ENCODE results near the gene DHCR7. TPM values are rescaled to one million over a fixed set of nuclear protein-coding genes. Genes with fewer than 3 reads are reported as not detected.
A peak's percentile ranks its signal among the peaks of the same experiment; 100 is the strongest.

DHCR7 gene
- total RNA-seq, 4 donors from 2014 or later: 7.1 to 24.1 (median 17.8) TPM

DNA sequence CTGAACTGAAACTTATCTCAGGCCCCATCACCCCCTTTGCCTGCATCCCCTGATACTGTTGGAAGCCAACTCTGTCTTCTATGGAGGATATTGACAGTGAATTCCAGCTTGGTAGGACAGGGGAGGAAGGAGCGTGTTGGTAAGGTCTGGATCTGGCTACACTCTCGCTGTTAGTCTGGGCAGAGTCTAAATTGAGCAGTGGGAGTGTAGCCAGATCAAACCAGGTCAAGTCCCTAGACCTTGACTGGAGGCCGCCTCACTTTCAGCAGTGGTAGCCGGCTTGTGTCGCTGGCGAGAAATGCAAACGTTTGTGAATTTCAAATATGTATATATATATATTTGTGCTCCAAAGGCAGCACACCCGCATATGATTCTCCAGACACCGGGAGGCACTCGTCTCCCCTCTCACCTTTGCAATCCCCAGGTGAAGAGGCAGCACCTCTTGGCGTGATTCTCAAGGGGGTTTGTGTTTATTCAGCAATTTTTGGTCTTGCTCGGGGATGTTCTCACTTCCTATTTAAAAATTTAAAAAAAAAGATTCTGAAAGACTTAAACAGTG is 26.7 kb downstream of the DHCR7 start:
- H3K27me3 ChIP-seq: no peaks in the 10 kb centered on the region
- no peak overlapping the region for H3K4me3 ChIP-seq
- no peaks in the 10 kb centered on the region for H3K9me3 ChIP-seq
- DNase-seq: no peak
- TF ChIP-seq, protein P1, sequence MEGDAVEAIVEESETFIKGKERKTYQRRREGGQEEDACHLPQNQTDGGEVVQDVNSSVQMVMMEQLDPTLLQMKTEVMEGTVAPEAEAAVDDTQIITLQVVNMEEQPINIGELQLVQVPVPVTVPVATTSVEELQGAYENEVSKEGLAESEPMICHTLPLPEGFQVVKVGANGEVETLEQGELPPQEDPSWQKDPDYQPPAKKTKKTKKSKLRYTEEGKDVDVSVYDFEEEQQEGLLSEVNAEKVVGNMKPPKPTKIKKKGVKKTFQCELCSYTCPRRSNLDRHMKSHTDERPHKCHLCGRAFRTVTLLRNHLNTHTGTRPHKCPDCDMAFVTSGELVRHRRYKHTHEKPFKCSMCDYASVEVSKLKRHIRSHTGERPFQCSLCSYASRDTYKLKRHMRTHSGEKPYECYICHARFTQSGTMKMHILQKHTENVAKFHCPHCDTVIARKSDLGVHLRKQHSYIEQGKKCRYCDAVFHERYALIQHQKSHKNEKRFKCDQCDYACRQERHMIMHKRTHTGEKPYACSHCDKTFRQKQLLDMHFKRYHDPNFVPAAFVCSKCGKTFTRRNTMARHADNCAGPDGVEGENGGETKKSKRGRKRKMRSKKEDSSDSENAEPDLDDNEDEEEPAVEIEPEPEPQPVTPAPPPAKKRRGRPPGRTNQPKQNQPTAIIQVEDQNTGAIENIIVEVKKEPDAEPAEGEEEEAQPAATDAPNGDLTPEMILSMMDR (IDR thresholded peaks at IDR 0.05): no peak
- TF ChIP-seq POLR2A (IDR thresholded peaks at IDR 0.05): no peak
- intact Hi-C loops (cut with DNase I; ENCODE audit: low total_unique reads): no loop called here
- H3K4me1 ChIP-seq: no peaks in the 10 kb centered on the region
- no peak overlapping the region for H3K27ac ChIP-seq
- no peaks in the 10 kb centered on the region for H3K36me3 ChIP-seq

DNA sequence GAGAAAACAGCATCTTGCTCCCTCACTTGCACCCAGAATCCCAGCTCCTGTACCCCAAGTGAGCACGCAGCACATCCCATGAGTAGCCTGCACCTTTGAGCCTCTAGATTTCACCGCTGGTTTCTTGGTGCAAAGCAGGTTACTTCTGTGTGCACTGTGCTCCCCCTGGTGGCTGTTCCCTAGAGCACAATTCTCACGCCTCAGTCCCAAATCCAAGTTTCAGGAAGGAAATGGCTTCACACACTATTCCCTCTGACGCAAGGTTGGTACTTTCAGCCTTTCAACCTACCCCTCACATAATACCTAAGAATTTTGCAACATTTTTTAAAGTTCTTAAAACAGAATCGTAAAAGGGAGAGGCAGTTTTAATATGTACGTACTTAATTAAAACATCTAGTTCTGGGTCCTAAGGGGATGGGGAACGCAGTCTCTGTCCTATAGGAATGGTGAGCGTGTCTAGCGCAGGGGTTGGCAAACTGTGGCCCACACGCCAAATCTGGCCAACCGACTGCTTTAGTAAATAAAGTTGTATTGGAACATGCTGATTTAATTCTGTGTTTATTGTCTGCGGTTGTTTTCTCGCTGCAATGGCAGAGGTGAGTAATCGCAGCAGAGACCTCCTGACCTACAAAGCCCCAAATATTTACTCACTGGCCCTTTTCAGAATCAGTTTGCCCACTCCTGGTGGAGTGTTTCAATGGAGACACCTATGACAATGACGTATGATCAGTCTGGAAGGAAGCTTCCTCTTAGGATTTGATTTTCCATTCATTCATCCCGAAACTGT is 27.5 kb downstream of the DHCR7 start:
- H3K4me1 ChIP-seq: no peaks in the 10 kb centered on the region
- H3K4me3 ChIP-seq: no peak overlapping the region
- no peaks in the 10 kb centered on the region for H3K27me3 ChIP-seq
- no peaks in the 10 kb centered on the region for H3K36me3 ChIP-seq
- H3K27ac ChIP-seq: no peak overlapping the region
- TF ChIP-seq, protein P1 (IDR thresholded peaks at IDR 0.05): peak in 1 of 4 experiments; percentile 6
- TF ChIP-seq POLR2A (IDR thresholded peaks at IDR 0.05): no peak
- H3K9me3 ChIP-seq: no peaks in the 10 kb centered on the region
- no peak for DNase-seq
- intact Hi-C loops (cut with DNase I; ENCODE audit: low total_unique reads): no loop called here

DNA sequence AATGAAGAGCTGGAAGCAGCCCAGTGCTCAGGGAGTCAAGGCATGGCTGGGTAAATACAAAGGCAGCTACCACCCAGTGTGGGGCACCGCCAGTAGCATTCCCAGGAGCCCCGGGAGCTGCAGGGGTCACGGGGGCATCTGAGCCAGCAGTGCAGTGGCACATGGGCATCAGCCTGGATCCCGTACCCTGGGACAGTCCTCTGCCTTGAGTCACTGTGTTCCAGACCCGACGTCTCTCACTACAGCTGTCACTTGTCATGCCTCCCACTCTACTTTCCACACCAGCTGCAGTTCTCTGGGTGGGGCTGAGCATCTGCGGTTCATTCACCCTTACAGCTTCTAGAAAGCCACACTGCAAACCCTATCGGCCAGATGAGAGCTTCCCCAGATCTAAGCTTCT is 29.6 kb downstream of the DHCR7 start:
- Histone ChIP-seq H3K4me3 (no peak overlapping the region), H3K4me1 (no peaks in the 10 kb centered on the region), H3K9me3 (no peaks in the 10 kb centered on the region), H3K27ac (no peak overlapping the region), H3K36me3 (no peaks in the 10 kb centered on the region), H3K27me3 (no peaks in the 10 kb centered on the region)
- DNase-seq: no peak
- intact Hi-C loops (cut with DNase I; ENCODE audit: low total_unique reads): no loop called here
- no peak for TF ChIP-seq POLR2A (IDR thresholded peaks at IDR 0.05)
- TF ChIP-seq, protein P1 (IDR thresholded peaks at IDR 0.05): no peak

DNA sequence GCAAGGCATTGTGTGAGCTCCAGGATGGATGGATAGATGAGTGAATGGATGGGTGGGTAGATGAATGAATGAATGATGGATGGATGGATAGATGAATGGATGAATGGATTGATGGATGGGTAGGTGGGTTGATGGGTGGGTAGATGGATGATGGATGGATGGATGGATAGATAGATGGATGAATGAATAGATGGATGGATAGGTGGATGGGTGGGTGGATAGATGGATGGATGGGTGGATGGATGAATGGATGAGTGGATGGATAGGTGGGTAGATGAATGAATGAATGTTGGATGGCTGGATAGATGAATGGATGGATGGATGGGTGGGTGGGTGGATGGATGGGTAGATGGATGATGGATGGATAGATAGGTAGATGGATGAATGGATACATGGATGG is 33.5 kb downstream of the DHCR7 start:
- H3K27me3 ChIP-seq: no peaks in the 10 kb centered on the region
- DNase-seq: no peak
- intact Hi-C loops (cut with DNase I; ENCODE audit: low total_unique reads): no loop called here
- H3K4me3 ChIP-seq: no peak overlapping the region
- TF ChIP-seq, protein P1 (IDR thresholded peaks at IDR 0.05): no peak
- no peak for TF ChIP-seq POLR2A (IDR thresholded peaks at IDR 0.05)
- H3K36me3 ChIP-seq: no peaks in the 10 kb centered on the region
- no peak overlapping the region for H3K27ac ChIP-seq
- H3K9me3 ChIP-seq: no peaks in the 10 kb centered on the region
- H3K4me1 ChIP-seq: no peaks in the 10 kb centered on the region

DNA sequence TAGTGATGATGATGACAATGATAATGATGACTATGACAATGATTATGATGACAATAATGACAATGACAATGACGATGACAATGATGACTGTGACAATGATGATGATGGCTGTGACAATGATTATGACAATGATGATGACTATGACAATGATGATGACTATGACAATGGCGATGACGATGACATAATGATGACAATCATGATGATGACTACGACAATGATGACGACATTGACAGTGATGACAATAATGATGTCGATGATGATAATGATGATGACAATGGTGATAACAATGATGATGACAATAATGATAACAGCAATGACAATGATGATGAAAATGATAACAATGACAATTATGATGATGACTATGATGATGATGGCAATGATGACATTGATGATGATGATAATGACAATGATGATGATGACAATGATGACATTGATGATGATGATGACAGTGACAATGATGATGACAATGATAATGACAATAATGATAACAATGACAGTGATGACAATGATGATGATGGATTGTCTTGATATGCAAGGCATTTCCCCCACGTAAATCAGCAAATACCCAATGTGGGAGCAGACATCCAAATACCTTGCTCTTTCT is 37.7 kb downstream of the DHCR7 start:
- TF ChIP-seq POLR2A (IDR thresholded peaks at IDR 0.05): no peak
- H3K9me3 ChIP-seq: no peaks in the 10 kb centered on the region
- H3K4me3 ChIP-seq: no peak overlapping the region
- intact Hi-C loops (cut with DNase I; ENCODE audit: low total_unique reads): no loop called here
- H3K27me3 ChIP-seq: no peaks in the 10 kb centered on the region
- no peaks in the 10 kb centered on the region for H3K4me1 ChIP-seq
- DNase-seq: no peak
- no peak overlapping the region for H3K27ac ChIP-seq
- no peaks in the 10 kb centered on the region for H3K36me3 ChIP-seq

Measured in uterus (tissue), 4 donors.